ENCODE data around the gene GPX7. TPM values are rescaled to one million over a fixed set of nuclear protein-coding genes. Genes with fewer than 3 reads are reported as not detected.
"Not testable (repeated sequence)": the region's sequence is repeated elsewhere in the genome, so short reads cannot be mapped to it uniquely, and the experiment has no call there.

Gene GPX7
- total RNA-seq, 2 donors from 2014 or later, result 17.8 to 23.7 TPM

- Histone ChIP-seq H3K9me3 (ENCODE audit: control insufficient read depth, low read length) (no peaks in the 10 kb centered on the region), H3K4me3 (ENCODE audit: low read length) (no peak overlapping the region), H3K4me1 (ENCODE audit: control insufficient read depth, insufficient read depth, low read length) (peaks cover 3% of the 10 kb centered on the region), H3K9ac (ENCODE audit: extremely low read depth, low read length, poor library complexity, severe bottlenecking) (no peak overlapping the region), H3K36me3 (ENCODE audit: control insufficient read depth, insufficient read depth, low read length) (no peaks in the 10 kb centered on the region), H3K27ac (ENCODE audit: low read depth, low read length) (no peak overlapping the region), H3K27me3 (ENCODE audit: control insufficient read depth, insufficient read depth, low read length, poor library complexity, severe bottlenecking) (no peaks in the 10 kb centered on the region)
- no peak for TF ChIP-seq CTCF (conservative IDR thresholded peaks at IDR 0.05)
- H3K4me3 Mint-ChIP-seq, result no peak overlapping the region
- no peak for DNase-seq
- H3K27me3 Mint-ChIP-seq (ENCODE audit: insufficient read depth), result peaks cover 8% of the 10 kb centered on the region
- peaks cover 8% of the 10 kb centered on the region for H3K4me1 Mint-ChIP-seq
- H3K27ac Mint-ChIP-seq, result no peak overlapping the region
- no peaks in the 10 kb centered on the region for H3K36me3 Mint-ChIP-seq (ENCODE audit: low read depth)
- H3K9me3 Mint-ChIP-seq, result no peaks in the 10 kb centered on the region
- WGBS, 2 experiments (ENCODE audit: insufficient coverage in 1 of 2, insufficient read length in 1 of 2), result 98 to 100% methylated on average over 1 of the region's 1 CpG
Measured at GRCh38 chr1:52576074-52576473, 26.1 kb upstream of the GPX7 start.

- H3K27me3 ChIP-seq (ENCODE audit: control insufficient read depth, insufficient read depth, low read length, poor library complexity, severe bottlenecking); H3K27ac ChIP-seq (ENCODE audit: low read depth, low read length); H3K27ac Mint-ChIP-seq; H3K27me3 Mint-ChIP-seq (ENCODE audit: insufficient read depth); DNase-seq; H3K36me3 ChIP-seq (ENCODE audit: control insufficient read depth, insufficient read depth, low read length); H3K36me3 Mint-ChIP-seq (ENCODE audit: low read depth); H3K4me1 Mint-ChIP-seq; H3K9ac ChIP-seq (ENCODE audit: extremely low read depth, low read length, poor library complexity, severe bottlenecking); H3K9me3 ChIP-seq (ENCODE audit: control insufficient read depth, low read length); H3K4me3 Mint-ChIP-seq; H3K4me1 ChIP-seq (ENCODE audit: control insufficient read depth, insufficient read depth, low read length); H3K4me3 ChIP-seq (ENCODE audit: low read length); H3K9me3 Mint-ChIP-seq: not testable (repeated sequence)
- WGBS, 2 experiments (ENCODE audit: insufficient coverage in 1 of 2, insufficient read length in 1 of 2), result 86 to 100% methylated on average over 2 to 3 of the region's 3 CpGs
Measured at GRCh38 chr1:52578066-52578465, 24.1 kb upstream of the GPX7 start.

- no peak overlapping the region for H3K27ac ChIP-seq (ENCODE audit: low read depth, low read length)
- H3K4me3 ChIP-seq (ENCODE audit: low read length), result no peak overlapping the region
- Mint-ChIP-seq H3K4me3 (no peak overlapping the region), H3K27ac (no peak overlapping the region), H3K9me3 (no peaks in the 10 kb centered on the region), H3K36me3 (ENCODE audit: low read depth) (no peaks in the 10 kb centered on the region), H3K27me3 (ENCODE audit: insufficient read depth) (peaks cover 8% of the 10 kb centered on the region), H3K4me1 (peaks cover 8% of the 10 kb centered on the region)
- no peaks in the 10 kb centered on the region for H3K27me3 ChIP-seq (ENCODE audit: control insufficient read depth, insufficient read depth, low read length, poor library complexity, severe bottlenecking)
- H3K4me1 ChIP-seq (ENCODE audit: control insufficient read depth, insufficient read depth, low read length), result peaks cover 3% of the 10 kb centered on the region
- no peak for DNase-seq
- no peak overlapping the region for H3K9ac ChIP-seq (ENCODE audit: extremely low read depth, low read length, poor library complexity, severe bottlenecking)
- H3K9me3 ChIP-seq (ENCODE audit: control insufficient read depth, low read length), result no peaks in the 10 kb centered on the region
- no peak for TF ChIP-seq CTCF (conservative IDR thresholded peaks at IDR 0.05)
- no peaks in the 10 kb centered on the region for H3K36me3 ChIP-seq (ENCODE audit: control insufficient read depth, insufficient read depth, low read length)
- WGBS, 2 experiments (ENCODE audit: insufficient coverage in 1 of 2, insufficient read length in 1 of 2), result 67 to 91% methylated on average over 1 to 2 of the region's 2 CpGs
Measured at GRCh38 chr1:52579415-52579814, 22.8 kb upstream of the GPX7 start.

- no peaks in the 10 kb centered on the region for H3K9me3 Mint-ChIP-seq
- H3K9me3 ChIP-seq (ENCODE audit: control insufficient read depth, low read length), result no peaks in the 10 kb centered on the region
- peaks cover 8% of the 10 kb centered on the region for H3K27me3 Mint-ChIP-seq (ENCODE audit: insufficient read depth)
- H3K4me1 Mint-ChIP-seq, result peaks cover 8% of the 10 kb centered on the region
- no peaks in the 10 kb centered on the region for H3K36me3 ChIP-seq (ENCODE audit: control insufficient read depth, insufficient read depth, low read length)
- no peak for DNase-seq
- no peak overlapping the region for H3K27ac Mint-ChIP-seq
- H3K27ac ChIP-seq (ENCODE audit: low read depth, low read length), result no peak overlapping the region
- no peak overlapping the region for H3K9ac ChIP-seq (ENCODE audit: extremely low read depth, low read length, poor library complexity, severe bottlenecking)
- WGBS, 2 experiments (ENCODE audit: insufficient coverage in 1 of 2, insufficient read length in 1 of 2), result 85 to 100% methylated on average over 1 to 3 of the region's 3 CpGs
- H3K4me3 Mint-ChIP-seq, result no peak overlapping the region
- peaks cover 3% of the 10 kb centered on the region for H3K4me1 ChIP-seq (ENCODE audit: control insufficient read depth, insufficient read depth, low read length)
- H3K4me3 ChIP-seq (ENCODE audit: low read length), result no peak overlapping the region
- no peaks in the 10 kb centered on the region for H3K27me3 ChIP-seq (ENCODE audit: control insufficient read depth, insufficient read depth, low read length, poor library complexity, severe bottlenecking)
- H3K36me3 Mint-ChIP-seq (ENCODE audit: low read depth), result no peaks in the 10 kb centered on the region
- no peak for TF ChIP-seq CTCF (conservative IDR thresholded peaks at IDR 0.05)
Measured at GRCh38 chr1:52580283-52580682, 21.9 kb upstream of the GPX7 start.

All from endodermal cell (in vitro differentiated cells).